GM18498 (cell line): Measurements from ENCODE around the gene SEMA3D.

ENCODE experiments used
- ATAC-seq: cut with Tn5 transposase; IDR thresholded peaks from one replicate; pipeline ENCODE4 v1.9.1; 2021; ENCODE audit warnings: mild to moderate bottlenecking, moderate library complexity; ENCODE audit not compliant: unreplicated experiment

SEMA3D gene

DNA sequence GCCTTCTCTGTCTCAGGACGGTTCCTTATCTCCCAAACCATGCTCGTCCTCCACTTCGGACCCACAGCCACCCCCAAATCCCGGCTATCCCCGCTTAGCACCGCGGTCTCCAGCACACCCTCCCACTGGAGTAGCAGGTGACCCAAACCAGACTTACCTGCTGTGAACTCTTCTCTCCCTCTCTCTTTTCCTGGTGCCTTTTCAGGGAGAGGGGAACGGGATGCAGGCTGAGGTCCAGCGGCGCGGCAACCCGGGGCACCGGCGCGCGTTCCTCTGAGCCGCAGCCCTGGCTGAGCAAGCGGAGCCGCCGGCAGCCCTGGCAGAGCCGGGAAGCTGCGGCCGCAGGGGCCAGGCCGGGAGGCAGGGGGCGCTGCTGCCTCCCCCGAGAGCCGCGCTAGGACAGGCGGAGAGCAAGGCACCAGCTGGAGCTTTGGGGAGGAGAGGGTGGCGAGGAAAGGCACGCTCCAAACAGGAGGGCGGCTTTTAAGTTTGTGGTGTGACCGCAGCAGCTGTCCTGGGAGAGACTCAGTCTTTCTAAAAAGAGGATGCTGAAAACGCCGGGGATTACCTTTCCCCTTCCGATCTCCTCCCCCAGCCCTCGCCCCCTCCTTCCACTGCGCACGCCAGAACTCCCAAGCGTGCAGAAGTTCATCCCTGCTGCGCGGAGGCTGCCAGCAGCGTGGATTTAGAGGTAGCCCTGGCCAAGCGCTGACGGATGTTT lies at the start of gene SEMA3D:
SEMA3D (minus strand) TSS at position 536 of the 721 bp plus-strand sequence. CDS start 65,165 bp downstream, outside the sequence.
- peak; percentile 98 for ATAC-seq

DNA sequence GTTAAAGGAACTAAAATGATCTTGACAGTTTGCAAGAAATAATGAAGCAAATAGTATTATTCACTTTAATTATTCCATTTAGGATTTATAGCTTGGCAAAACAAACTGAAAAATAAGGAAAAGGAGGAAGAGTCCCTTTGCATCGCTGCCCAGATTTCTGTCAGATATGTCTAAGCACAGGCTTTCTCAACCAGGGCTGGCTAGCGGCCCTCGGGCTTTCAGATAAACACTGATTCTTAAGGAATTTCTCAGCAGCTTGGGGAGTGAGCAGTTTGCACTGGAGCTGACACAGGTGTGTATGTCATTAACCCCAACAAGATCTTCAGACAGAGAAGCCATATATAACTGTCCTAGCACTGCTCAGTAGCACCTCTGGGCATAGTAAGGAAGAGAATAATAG lies 47.9 kb upstream of the SEMA3D start:
- no peak for ATAC-seq

DNA sequence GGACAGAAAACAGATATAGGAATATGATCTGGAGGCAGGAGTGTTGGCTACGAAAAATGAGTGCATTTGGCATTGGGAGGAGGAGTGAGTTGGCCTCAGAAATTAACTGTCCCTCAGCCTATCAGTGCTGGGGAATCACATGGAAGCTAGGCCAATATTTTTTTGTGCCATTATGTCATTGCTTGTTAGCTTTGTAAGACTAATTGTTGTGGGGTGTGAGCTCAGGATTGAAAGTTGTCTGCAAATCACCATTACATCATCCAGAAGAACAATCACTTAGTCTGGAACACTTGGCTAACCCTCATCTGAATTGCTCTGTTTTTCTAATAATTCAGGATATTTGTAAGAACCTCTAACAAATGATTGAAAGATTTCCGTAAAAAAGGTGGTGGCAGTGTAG lies 45.2 kb upstream of the SEMA3D start:
- no peak for ATAC-seq

DNA sequence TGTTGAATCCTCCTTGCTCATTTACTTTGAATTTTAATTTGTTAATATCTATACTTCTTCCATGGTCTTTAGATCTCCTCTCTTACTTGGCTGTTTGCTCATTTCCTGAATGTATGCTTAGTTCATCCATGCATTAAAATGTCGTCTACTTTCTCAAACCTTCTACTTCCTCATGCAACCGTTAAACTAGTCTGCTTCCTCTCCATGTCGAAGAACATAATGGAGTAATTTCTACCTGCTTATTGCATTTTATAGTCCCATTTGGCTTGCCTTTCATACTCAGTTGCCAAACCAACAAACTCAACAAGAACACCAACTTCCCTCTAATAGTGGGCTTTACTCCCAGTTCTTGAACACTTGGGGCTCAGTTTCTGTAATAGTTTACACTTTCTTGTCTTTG lies 43.8 kb upstream of the SEMA3D start:
- no peak for ATAC-seq

DNA sequence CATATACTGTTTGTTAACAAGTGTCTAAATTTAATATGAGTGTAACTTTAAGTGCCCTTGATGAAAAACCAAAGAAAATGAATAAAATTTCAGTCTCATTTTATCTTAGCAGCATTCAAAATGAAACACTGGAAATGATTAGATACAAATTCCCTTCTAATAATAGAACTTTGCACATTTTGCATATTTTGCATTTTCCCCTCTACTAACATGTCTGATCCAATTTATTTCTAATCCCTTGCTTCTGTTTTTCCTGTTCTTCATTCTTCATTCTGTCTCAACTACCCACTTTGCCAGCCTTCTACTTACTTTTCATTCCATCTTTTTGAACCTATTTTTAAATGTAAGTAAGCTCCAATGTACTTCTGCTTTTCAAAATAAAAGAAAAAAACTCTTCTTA lies 42.7 kb upstream of the SEMA3D start:
- ATAC-seq: no peak

DNA sequence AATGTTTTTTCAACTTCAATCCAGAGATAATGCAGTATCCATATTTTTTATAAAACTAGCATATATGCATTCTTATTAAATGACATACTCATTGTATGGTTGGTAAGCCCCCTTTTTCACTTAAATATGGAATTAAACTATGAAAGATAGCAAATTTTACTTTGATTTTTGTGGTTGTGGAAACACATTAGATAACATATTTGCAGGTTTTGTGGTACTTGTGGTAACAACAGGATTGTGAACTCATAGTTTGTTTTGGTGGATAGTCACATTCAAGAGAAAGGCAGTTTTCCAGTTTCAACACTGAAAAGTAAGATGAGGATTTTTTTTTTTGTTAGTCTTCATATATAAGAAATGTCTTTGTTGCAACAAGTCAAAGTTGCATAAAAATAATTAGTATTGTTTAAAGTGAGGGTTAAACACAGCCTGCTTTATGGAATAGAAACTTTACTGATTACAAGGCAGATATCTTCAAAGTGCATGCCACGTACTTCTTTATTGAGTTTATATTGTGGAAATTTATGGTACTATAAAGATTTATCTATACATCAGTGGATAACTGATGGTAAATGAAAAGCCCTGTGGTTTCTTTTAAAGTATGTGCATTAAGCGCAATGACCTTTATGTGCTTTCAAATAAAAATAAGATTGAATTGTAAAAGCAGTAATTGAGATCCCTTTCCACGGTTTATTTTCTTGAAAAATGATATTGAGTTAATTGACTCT lies 39.7 kb upstream of the SEMA3D start:
- no peak for ATAC-seq

DNA sequence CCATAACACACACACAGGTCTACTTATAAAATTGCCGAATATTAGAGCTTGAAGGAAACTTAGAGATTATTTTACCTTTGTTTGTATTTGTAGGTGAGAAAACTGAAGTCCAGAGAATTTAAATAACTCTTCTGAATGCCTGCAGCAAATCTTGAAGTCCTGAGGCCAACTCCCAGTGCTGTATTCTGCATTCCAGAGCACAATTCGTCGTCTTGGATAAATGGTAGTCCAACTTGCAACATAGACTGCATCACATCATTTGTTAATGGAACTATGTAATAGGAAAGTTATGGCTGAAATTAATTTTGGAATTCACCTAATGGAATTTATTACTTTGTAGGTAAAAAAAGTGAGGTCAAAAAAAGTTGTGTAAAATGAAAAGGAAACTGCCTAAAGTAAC lies 37.3 kb upstream of the SEMA3D start:
- ATAC-seq: no peak

DNA sequence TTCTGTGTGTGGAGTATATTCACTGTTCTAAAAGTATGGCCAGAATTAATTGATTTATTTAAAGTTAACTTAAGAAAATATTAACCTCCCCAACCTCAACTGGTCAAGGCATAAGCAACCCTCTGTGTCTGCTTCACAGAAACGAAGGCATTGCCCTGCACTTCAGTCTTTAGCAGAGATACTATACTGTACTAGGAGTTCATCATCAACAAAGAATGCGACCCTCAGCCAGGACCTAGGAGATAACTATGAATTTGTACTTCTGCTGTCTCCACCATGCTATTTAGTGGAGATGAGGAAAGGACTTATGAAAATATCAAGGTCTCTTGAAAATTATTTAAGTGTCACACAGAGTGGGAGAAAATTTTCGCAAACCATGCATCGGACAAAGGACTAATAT lies 35.7 kb upstream of the SEMA3D start:
- no peak for ATAC-seq

DNA sequence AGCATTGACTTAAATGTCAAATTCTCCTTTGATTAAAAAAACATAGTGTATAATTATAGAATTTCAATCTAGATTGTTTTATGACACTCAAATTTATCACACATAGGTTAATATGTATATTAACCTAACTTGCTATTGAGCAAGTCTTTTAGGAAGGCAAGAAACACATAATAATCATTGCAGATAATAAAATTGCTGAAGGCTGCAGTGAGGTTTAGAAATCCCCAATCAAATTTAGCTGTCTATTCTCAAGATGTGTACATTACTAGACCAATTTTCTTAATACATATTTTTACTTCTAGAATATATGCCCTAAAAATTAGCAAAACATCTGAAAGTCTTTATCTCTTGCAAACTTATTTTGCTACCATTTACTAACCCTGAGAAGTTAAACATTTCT lies 34.9 kb upstream of the SEMA3D start:
- ATAC-seq: no peak

DNA sequence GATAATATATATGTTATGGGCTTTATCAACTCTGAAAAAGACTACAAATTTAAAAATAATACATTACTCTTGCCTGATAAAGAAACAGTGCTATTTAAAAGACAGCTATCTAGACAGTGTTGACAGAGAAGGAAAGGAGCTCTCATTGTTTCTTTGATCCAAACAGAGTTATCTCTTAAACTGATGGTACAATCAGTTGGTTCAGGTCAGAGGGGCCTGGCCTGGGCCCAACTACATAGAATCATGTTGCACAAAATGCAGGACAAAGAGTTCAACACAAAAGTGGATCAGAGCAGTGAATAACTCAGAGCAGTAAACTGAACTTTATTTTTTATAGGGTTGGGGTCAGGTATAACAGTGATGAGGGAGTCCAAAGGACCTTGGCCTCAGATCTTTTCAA lies 33.8 kb upstream of the SEMA3D start:
- no peak for ATAC-seq

DNA sequence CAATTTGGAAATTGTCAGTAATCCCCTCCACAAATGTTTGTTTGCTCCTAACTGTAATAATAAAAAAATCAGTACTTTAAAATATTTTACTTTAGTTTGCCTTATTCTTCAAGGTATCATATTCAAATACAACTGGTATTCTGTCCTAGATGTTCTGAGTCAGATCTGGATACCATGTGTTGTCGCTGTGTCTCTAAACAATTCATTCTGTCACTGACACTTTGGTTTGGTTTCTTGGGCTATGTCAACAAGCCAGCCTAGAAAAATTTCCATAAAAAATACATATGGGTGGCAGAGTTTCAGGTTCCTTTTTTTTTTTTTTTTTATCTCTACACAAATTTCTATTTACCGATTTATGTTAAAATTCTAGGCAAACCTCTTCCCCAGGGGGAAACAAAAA lies 33.2 kb upstream of the SEMA3D start:
- ATAC-seq: no peak

DNA sequence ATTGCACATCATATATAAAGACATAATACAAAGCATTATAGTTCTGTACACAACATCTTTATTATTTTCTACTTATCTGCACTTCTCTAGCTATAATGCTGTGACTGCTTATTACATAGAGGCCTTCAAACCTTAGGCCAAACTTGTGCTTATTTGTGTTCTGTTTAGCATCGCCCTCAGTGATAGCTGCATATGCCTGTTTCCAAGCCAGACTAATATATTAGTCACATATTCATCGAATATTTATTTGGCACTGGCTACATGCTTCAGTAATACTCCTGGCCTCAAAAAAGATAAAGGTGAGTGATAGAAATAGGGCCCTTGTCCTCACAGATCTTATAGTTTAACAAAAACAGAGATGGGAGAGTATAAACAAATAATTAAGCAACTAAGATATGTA lies 30.2 kb upstream of the SEMA3D start:
- no peak for ATAC-seq

DNA sequence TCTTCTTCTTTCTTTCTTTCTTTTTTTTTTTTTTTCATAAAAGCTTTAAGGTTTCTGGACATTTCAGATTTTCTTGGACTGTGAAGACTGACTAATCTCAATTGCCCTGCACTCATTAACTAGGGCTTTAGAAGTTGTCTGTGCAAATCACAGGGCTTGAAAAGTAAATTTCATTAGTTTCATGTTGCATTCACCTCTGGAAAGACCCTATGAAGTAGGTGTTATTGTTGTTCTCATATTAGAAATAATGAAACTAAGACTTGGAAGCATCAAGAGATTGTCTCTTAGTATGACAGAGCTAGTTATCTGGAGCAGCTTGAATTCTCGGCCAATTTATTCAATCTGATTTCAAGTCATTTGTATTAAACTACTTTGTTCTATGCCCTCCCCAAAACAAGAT lies 28.2 kb upstream of the SEMA3D start:
- ATAC-seq: peak; percentile 81

DNA sequence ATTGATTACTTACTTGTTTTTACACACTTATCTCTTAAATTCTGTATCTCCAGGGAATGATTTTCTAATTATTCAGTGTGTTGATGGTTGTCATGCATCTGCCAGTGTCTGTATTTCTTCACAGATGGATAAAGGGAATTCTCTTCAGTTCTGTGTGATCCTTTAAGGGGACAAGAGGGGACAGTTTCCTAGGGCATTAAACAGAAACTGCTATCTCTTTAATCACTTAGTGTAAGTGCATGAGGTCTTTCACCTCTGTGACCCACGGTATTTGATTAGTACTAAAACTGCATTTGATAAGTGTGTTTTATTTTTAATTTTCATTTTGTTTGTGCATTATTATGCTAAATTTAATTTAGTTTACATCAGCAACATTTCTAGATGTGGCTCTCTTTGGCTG lies 26.6 kb upstream of the SEMA3D start:
- ATAC-seq: no peak

DNA sequence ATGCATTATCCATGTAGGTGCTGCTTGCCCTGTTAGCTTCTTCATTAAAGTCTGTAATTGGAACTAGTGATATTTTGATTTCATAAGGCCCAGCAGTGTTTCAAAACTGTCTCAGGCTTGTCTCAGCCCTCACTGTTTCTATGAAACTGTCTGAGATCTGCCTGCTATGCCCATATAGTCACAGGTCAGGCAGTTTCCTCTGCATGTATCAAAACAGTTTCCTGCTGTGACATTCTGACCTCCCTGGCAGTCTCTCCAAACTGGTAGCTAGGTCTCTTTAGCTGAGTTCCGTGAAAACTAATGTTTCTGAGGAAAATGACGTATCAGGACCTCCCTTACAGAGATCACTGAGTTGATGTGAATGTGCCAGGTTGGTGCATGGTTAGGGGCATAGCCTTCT lies 18.9 kb upstream of the SEMA3D start:
- ATAC-seq: peak; percentile 47

DNA sequence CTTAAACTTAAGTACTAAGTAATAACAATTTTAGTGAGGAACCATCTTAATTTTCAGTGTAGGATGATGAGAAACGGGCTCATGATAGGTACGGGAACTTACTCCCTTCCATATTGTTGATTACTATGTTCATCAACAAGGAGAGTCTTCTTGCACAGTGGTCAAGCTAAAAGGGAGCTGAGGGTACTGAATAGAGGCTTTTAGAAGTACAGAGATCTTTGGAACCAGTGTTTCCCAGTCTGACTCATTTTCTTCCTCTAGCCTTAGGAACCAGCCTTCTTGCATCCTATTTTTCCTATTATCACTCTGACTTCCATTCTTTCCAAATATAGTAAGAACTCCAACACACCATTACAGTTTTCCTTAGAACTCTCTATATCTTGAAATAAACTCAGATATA lies 17.6 kb upstream of the SEMA3D start:
- no peak for ATAC-seq

DNA sequence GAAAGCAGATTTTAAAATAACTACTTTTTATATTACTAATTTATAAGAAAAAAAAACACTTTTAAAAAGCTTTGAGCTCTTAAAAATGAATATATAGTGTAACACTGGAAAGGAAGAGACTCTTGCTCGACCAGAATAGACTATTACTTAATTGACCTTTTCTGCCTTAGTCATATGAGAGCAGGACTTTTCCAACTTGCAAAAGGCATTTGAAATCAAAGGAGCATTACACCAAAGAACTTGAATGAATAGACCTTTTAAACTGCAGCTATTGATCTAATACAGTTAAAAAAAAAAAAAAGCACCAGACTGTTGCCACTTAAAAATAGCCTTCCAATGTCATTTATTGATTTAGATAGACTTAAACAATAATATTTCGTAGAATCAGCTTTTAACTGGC lies 17.2 kb upstream of the SEMA3D start:
- ATAC-seq: no peak

DNA sequence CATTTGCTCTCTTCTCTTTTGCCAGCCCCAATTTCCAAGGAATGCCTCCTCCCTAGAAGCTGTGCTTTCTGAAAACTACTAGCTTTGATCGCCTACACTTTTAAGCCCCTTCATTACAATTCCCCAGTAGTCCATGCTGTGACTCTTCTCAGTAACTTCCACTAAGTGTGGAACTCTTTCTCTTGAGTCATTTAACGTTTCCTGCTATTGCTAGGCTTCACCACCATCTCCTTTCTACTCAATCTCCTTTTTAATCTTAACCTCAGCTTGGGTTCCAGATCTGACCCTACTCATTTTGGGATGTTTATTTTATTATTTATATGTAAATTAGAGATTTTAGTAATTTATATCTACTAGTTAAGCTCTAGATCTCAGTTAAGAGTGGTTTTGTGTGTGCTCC lies 14.4 kb upstream of the SEMA3D start:
- ATAC-seq: no peak

DNA sequence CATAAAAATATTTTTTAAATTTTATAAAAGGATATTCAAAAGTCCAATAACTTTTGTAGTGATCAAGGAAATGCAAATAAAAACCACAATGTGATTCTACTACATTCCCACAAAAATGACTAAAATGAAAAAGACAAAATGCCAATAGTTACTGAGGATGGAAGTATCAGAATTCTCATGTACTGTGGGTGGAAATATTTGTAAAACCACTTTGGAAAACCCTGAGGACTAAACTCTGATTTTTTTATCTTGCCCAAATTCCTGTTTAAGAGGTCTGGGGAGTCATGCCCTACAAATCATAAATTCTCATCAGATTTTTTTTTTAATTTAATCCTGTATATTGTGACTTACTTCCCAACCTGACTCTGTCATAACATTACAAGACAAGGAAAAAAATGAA lies 9.8 kb upstream of the SEMA3D start:
- ATAC-seq: no peak

DNA sequence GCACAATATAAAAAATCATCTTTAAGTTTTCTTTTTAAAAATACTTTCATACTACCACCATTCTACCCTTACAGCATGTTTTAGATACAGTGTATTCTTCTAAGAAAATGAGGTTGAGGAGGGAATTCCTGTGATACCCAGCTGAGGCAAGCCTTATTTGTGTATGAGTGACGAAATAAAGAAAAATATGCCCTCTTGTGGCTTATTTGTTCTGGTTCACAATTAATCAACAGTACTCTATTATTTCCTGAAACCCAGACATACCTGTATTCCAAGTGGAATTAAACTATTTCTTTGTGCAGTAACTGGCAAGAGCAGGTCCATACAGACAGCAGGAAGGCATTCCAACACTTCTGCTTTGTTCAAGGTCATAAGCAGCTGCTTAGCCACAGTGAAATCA lies 4.5 kb upstream of the SEMA3D start:
- no peak for ATAC-seq

DNA sequence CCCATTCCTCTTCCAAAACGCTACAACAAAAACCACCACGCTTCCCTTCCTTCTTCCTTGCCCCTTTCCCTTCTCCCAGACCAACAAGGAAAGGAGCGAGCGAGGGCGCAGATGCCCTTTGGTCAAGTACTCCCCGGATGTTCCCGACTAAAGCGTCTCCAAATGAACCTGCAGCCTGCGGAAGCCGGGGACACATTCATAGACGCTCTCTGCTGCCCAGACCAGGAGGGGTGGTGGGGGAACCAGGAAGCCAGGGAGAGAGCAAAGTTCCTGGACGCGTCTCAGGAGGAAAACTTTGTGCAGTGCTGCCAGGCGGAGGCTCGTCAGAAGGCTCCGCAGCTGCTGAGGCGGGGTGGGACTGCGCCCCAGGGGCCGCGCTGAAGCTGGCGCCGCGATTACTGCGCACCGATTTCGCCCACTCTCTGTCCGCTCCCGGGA lies 754 bp downstream of the SEMA3D start:
- peak; percentile 48 for ATAC-seq

DNA sequence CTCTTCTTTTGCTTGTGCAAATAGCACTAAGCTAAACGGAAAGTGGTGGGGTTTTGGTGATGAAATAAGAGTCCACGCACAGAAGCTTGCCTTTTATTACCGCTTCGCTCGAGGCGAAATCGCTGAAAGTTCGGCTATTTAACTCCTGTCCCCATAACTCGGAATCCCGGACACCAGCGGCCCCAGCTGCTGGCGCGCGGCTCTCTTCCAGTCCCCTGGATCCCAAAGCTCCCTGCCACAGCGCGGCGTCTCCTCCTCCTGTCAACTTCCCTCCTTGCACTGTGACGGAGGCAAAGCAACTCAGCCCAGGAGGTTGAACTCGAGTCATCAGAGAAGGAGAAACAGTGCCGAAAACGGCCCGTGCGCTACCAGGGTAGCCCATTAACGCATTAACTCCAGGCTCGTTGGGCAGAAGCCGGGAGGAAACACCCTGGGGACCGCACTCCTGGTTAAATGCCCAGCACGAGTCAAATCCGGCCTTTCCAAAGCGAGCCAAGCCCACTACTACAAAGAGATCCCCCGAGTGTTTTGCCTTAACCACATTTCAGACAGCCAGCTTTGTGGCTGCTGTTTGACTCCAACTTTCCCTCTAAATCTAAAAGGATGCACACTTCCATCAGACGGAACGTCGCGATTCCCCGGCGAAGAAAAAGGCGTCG lies 1.3 kb downstream of the SEMA3D start:
- ATAC-seq: no peak
